ENCODE results near the gene DGKD. TPM values are rescaled to one million over a fixed set of nuclear protein-coding genes. Genes with fewer than 3 reads are reported as not detected.
A peak's percentile ranks its signal among the peaks of the same experiment; 100 is the strongest.
"Not testable (repeated sequence)": the region's sequence is repeated elsewhere in the genome, so short reads cannot be mapped to it uniquely, and the experiment has no call there.

Gene DGKD
- total and polyA plus RNA-seq, 7 experiments from 2014 or later = 25.8 to 252 (median 206) TPM

GRCh38 chr2:233334915-233335314 is 19.4 kb upstream of the DGKD start:
- peaks cover 0 to 6% (median 0%) of the 10 kb centered on the region in 11 donors for H3K9me3 Mint-ChIP-seq
- no peaks in the 10 kb centered on the region for H3K36me3 ChIP-seq (ENCODE audit: control insufficient read depth in 2 of 3, insufficient read depth in 3 of 3, low read length in 3 of 3)

GRCh38 chr2:233336091-233336490 is 18.2 kb upstream of the DGKD start:
- Mint-ChIP-seq H3K4me1 (peaks cover 31 to 59% (median 50%) of the 10 kb centered on the region in 7 donors), H3K27ac (peak overlapping the region in 4 of 9 donors; percentile 9 to 62 (median 32))
- H3K9me3 ChIP-seq (ENCODE audit: control insufficient read depth in 2 of 3, low read length in 3 of 3); H3K36me3 ChIP-seq (ENCODE audit: control insufficient read depth in 2 of 3, insufficient read depth in 3 of 3, low read length in 3 of 3); DNase-seq; ATAC-seq; H3K36me3 Mint-ChIP-seq; POLR2A ChIA-PET; H3K27ac ChIP-seq (ENCODE audit: low read depth, low read length); H3K27me3 ChIP-seq (ENCODE audit: control insufficient read depth in 2 of 2, insufficient read depth in 2 of 2, low read length in 2 of 2); H3K9me3 Mint-ChIP-seq; H3K27me3 Mint-ChIP-seq; intact Hi-C loops (cut with micrococcal nuclease); H3K4me3 Mint-ChIP-seq; H3K4me3 ChIP-seq (ENCODE audit: low read length); CTCF ChIA-PET: not testable (repeated sequence)
- H3K4me1 ChIP-seq (ENCODE audit: control insufficient read depth in 2 of 2, insufficient read depth in 2 of 2, low read length in 2 of 2) = peaks cover 35 to 41% of the 10 kb centered on the region in 2 donors

More at GRCh38 chr2:233334915-233335314, 19.4 kb upstream of the DGKD start:
- ChIA-PET CTCF (interaction anchor here (1.1 kb wide), 1 partner anchor 22 kb away, joined by 3 read pairs; no protein-coding TSS in a partner anchor), POLR2A (interaction anchor here (0.7 to 1.2 kb wide), 2 partner anchors 12 to 38 kb away, joined by 3 read pairs; no protein-coding TSS in a partner anchor)
- DNase-seq (no peak), ATAC-seq (no peak)
- Mint-ChIP-seq H3K27ac (peak overlapping the region in 4 of 9 donors; percentile 14 to 72 (median 23)), H3K4me1 (peaks cover 37 to 62% (median 58%) of the 10 kb centered on the region in 7 donors), H3K36me3 (peaks cover 0 to 11% (median 0%) of the 10 kb centered on the region in 5 donors), H3K4me3 (peak overlapping the region in 2 of 10 donors; percentile 17 to 31), H3K27me3 (peaks cover 0 to 9% (median 0%) of the 10 kb centered on the region in 5 donors)
- Histone ChIP-seq H3K27ac (ENCODE audit: low read depth, low read length) (no peak overlapping the region), H3K27me3 (ENCODE audit: control insufficient read depth in 2 of 2, insufficient read depth in 2 of 2, low read length in 2 of 2) (no peaks in the 10 kb centered on the region), H3K9me3 (ENCODE audit: control insufficient read depth in 2 of 3, low read length in 3 of 3) (no peaks in the 10 kb centered on the region), H3K4me3 (ENCODE audit: low read length) (no peak overlapping the region), H3K4me1 (ENCODE audit: control insufficient read depth in 2 of 2, insufficient read depth in 2 of 2, low read length in 2 of 2) (peaks cover 43 to 52% of the 10 kb centered on the region in 2 donors)
- intact Hi-C loops (cut with micrococcal nuclease) = loop anchor here in 1 of 2 donors (5.0 kb wide), 1 partner anchor 48 kb away; no protein-coding TSS in a partner anchor

- Histone ChIP-seq H3K27ac (ENCODE audit: low read depth, low read length) (no peak overlapping the region), H3K4me1 (ENCODE audit: control insufficient read depth in 2 of 2, insufficient read depth in 2 of 2, low read length in 2 of 2) (peaks cover 32 to 36% of the 10 kb centered on the region in 2 donors), H3K9me3 (ENCODE audit: control insufficient read depth in 2 of 3, low read length in 3 of 3) (no peaks in the 10 kb centered on the region), H3K36me3 (ENCODE audit: control insufficient read depth in 2 of 3, insufficient read depth in 3 of 3, low read length in 3 of 3) (no peaks in the 10 kb centered on the region), H3K27me3 (ENCODE audit: control insufficient read depth in 2 of 2, insufficient read depth in 2 of 2, low read length in 2 of 2) (no peaks in the 10 kb centered on the region), H3K4me3 (ENCODE audit: low read length) (no peak overlapping the region)
- Mint-ChIP-seq H3K36me3 (peaks cover 0 to 3% (median 0%) of the 10 kb centered on the region in 5 donors), H3K27me3 (peaks cover 0 to 9% (median 0%) of the 10 kb centered on the region in 5 donors), H3K9me3 (peaks cover 0 to 5% (median 0%) of the 10 kb centered on the region in 11 donors), H3K4me1 (peaks cover 26 to 55% (median 46%) of the 10 kb centered on the region in 7 donors), H3K4me3 (no peak overlapping the region), H3K27ac (peak overlapping the region in 1 of 9 donors; percentile 41)
- DNase-seq = no peak
- POLR2A ChIA-PET = interaction anchor here (0.6 to 0.7 kb wide), 2 partner anchors 61 to 1281 kb away, joined by 3 to 4 read pairs; no protein-coding TSS in a partner anchor
- intact Hi-C loops (cut with micrococcal nuclease) = no loop called here
- CTCF ChIA-PET = no interaction called here
- ATAC-seq = no peak
Observed at GRCh38 chr2:233336541-233336940, 17.8 kb upstream of the DGKD start.

- DNase-seq = no peak
- H3K9me3 ChIP-seq (ENCODE audit: control insufficient read depth in 2 of 3, low read length in 3 of 3) = no peaks in the 10 kb centered on the region
Observed at GRCh38 chr2:233338046-233338445, 16.2 kb upstream of the DGKD start.

GRCh38 chr2:233338812-233339368 is 15.4 kb upstream of the DGKD start:
- ChIA-PET POLR2A (interaction anchor here (1.0 to 1.3 kb wide), 2 partner anchors 11 to 68 kb away, joined by 3 to 5 read pairs; no protein-coding TSS in a partner anchor), CTCF (no interaction called here)
- Histone ChIP-seq H3K27ac (ENCODE audit: low read depth, low read length) (no peak overlapping the region), H3K4me1 (ENCODE audit: control insufficient read depth in 2 of 2, insufficient read depth in 2 of 2, low read length in 2 of 2) (peaks cover 9 to 15% of the 10 kb centered on the region in 2 donors), H3K4me3 (ENCODE audit: low read length) (no peak overlapping the region), H3K9me3 (ENCODE audit: control insufficient read depth in 2 of 3, low read length in 3 of 3) (no peaks in the 10 kb centered on the region), H3K36me3 (ENCODE audit: control insufficient read depth in 2 of 3, insufficient read depth in 3 of 3, low read length in 3 of 3) (no peaks in the 10 kb centered on the region), H3K27me3 (ENCODE audit: control insufficient read depth in 2 of 2, insufficient read depth in 2 of 2, low read length in 2 of 2) (no peaks in the 10 kb centered on the region)
- Mint-ChIP-seq H3K27ac (no peak overlapping the region), H3K36me3 (peaks cover 0 to 4% (median 0%) of the 10 kb centered on the region in 5 donors), H3K4me3 (no peak overlapping the region), H3K4me1 (peaks cover 16 to 35% (median 28%) of the 10 kb centered on the region in 7 donors), H3K9me3 (peaks cover 0 to 5% (median 0%) of the 10 kb centered on the region in 11 donors), H3K27me3 (peaks cover 0 to 16% (median 0%) of the 10 kb centered on the region in 5 donors)
- no peak for DNase-seq
- intact Hi-C loops (cut with micrococcal nuclease) = no loop called here
- ATAC-seq = no peak

More at GRCh38 chr2:233338046-233338445, 16.2 kb upstream of the DGKD start:
- Histone ChIP-seq H3K4me1 (ENCODE audit: control insufficient read depth in 2 of 2, insufficient read depth in 2 of 2, low read length in 2 of 2) (peaks cover 17 to 23% of the 10 kb centered on the region in 2 donors), H3K27me3 (ENCODE audit: control insufficient read depth in 2 of 2, insufficient read depth in 2 of 2, low read length in 2 of 2) (no peaks in the 10 kb centered on the region), H3K4me3 (ENCODE audit: low read length) (no peak overlapping the region), H3K36me3 (ENCODE audit: control insufficient read depth in 2 of 3, insufficient read depth in 3 of 3, low read length in 3 of 3) (no peaks in the 10 kb centered on the region), H3K27ac (ENCODE audit: low read depth, low read length) (no peak overlapping the region)
- H3K27ac Mint-ChIP-seq = peak overlapping the region in 3 of 9 donors; percentile 41 to 72 (median 70)
- H3K36me3 Mint-ChIP-seq = peaks cover 0 to 4% (median 0%) of the 10 kb centered on the region in 5 donors
- no peak for ATAC-seq
- intact Hi-C loops (cut with micrococcal nuclease) = no loop called here
- H3K27me3 Mint-ChIP-seq = peaks cover 0 to 11% (median 0%) of the 10 kb centered on the region in 5 donors
- no peak overlapping the region for H3K4me3 Mint-ChIP-seq
- ChIA-PET POLR2A (interaction anchor here (1.3 kb wide), 1 partner anchor 67 kb away, joined by 3 read pairs; no protein-coding TSS in a partner anchor), CTCF (interaction anchor here (0.6 kb wide), 1 partner anchor 30 kb away, joined by 3 read pairs; no protein-coding TSS in a partner anchor)
- H3K4me1 Mint-ChIP-seq = peaks cover 19 to 44% (median 37%) of the 10 kb centered on the region in 7 donors
- peaks cover 0 to 5% (median 0%) of the 10 kb centered on the region in 11 donors for H3K9me3 Mint-ChIP-seq

GRCh38 chr2:233339427-233339826 is 14.9 kb upstream of the DGKD start:
- H3K4me1 Mint-ChIP-seq = peaks cover 13 to 31% (median 23%) of the 10 kb centered on the region in 7 donors
- ChIA-PET POLR2A (interaction anchor here (1.0 to 1.3 kb wide), 2 partner anchors 11 to 69 kb away, joined by 3 to 5 read pairs; no protein-coding TSS in a partner anchor), CTCF (interaction anchor here (0.7 kb wide), 1 partner anchor 82 kb away, joined by 3 read pairs; no protein-coding TSS in a partner anchor)
- H3K4me3 Mint-ChIP-seq = no peak overlapping the region
- Histone ChIP-seq H3K4me1 (ENCODE audit: control insufficient read depth in 2 of 2, insufficient read depth in 2 of 2, low read length in 2 of 2) (peaks cover 4 to 9% of the 10 kb centered on the region in 2 donors), H3K27ac (ENCODE audit: low read depth, low read length) (no peak overlapping the region), H3K4me3 (ENCODE audit: low read length) (no peak overlapping the region), H3K9me3 (ENCODE audit: control insufficient read depth in 2 of 3, low read length in 3 of 3) (no peaks in the 10 kb centered on the region), H3K27me3 (ENCODE audit: control insufficient read depth in 2 of 2, insufficient read depth in 2 of 2, low read length in 2 of 2) (no peaks in the 10 kb centered on the region), H3K36me3 (ENCODE audit: control insufficient read depth in 2 of 3, insufficient read depth in 3 of 3, low read length in 3 of 3) (no peaks in the 10 kb centered on the region)
- DNase-seq (no peak), ATAC-seq (peak; percentile 27)
- H3K27ac Mint-ChIP-seq = no peak overlapping the region
- H3K36me3 Mint-ChIP-seq = peaks cover 0 to 4% (median 0%) of the 10 kb centered on the region in 5 donors
- H3K27me3 Mint-ChIP-seq = peaks cover 0 to 17% (median 0%) of the 10 kb centered on the region in 5 donors
- intact Hi-C loops (cut with micrococcal nuclease) = no loop called here
- H3K9me3 Mint-ChIP-seq = peaks cover 0 to 5% (median 0%) of the 10 kb centered on the region in 11 donors

Measured in naive thymus-derived CD4-positive, alpha-beta T cell (primary cell).